Neural crest cell (in vitro differentiated cells): Measurements from ENCODE around the gene PIGH. TPM values are rescaled to one million over a fixed set of nuclear protein-coding genes. Genes with fewer than 3 reads are reported as not detected.

Experiments
- DNase-seq: peaks from one replicate; pipeline ENCODE4 v3.0.0; 2021; ENCODE audit warnings: low read depth, mixed read lengths, low spot score
- H3K27ac Mint-ChIP-seq: one replicate; pipeline ENCODE4 v1.8.0; 2021; ENCODE audit warnings: mild to moderate bottlenecking, mixed read lengths; ENCODE audit not compliant: unreplicated experiment
- H3K27me3 Mint-ChIP-seq: 2 replicates; pipeline ENCODE4 v1.8.0; 2021; ENCODE audit warnings: low read depth, mild to moderate bottlenecking, mixed read lengths
- H3K36me3 Mint-ChIP-seq: 2 replicates; pipeline ENCODE4 v1.8.0; 2021; ENCODE audit warnings: low read depth, mild to moderate bottlenecking, mixed read lengths
- H3K4me1 Mint-ChIP-seq: 2 replicates; pipeline ENCODE4 v1.8.0; 2021; ENCODE audit warnings: mixed read lengths
- H3K4me3 Mint-ChIP-seq: one replicate; pipeline ENCODE4 v1.8.0; 2021; ENCODE audit warnings: mild to moderate bottlenecking, mixed read lengths
- H3K9me3 Mint-ChIP-seq: 2 replicates; pipeline ENCODE4 v1.8.0; 2021; ENCODE audit warnings: mixed read lengths
- total RNA-seq: library from RNA; stranded (reverse); gene quantifications from 2 replicates; pipeline ENCODE4 v1.2.1, GENCODE V29; 2021
- TF ChIP-seq, protein P1 (sequence below): fragments of 200-600 bp; sonication (generic); conservative IDR thresholded peaks from 2 replicates; pipeline ENCODE4 v1.5.0; 2021; ENCODE audit warnings: antibody characterized with exemption, mild to moderate bottlenecking

PIGH gene
- total RNA-seq, 1 donor from 2014 or later, result 19.9 TPM

DNA sequence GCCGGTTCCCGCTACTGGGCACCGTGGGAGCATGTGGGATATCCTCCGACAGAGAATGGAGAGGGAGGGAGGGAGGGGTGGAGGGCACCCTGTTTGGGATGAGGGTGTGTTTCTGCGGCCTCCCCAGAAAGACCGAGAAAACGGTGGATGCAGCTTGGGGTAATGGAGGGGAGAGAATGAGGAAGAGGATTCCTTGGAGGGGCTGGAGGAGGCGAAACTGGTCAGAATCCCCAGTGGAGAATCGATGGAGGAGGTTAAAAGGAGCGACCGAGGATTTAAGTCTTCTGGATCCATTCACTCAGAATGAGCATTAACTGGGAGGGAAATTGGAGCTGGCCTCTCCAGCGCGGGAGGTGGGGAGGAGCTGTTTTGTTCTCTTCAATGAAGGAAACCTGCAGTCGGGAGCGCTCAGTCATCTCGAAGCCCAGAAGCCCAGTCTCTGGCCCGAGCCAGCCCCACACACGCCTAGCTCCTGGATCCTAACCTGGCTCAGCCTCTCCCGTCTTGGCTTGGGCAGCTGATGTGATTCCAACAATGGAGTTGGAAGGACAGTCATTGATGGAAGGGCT, 20.2 kb upstream of the PIGH start:
- peak overlapping the region; percentile 54 for H3K27ac Mint-ChIP-seq
- peaks cover 7% of the 10 kb centered on the region for H3K27me3 Mint-ChIP-seq
- TF ChIP-seq, protein P1, sequence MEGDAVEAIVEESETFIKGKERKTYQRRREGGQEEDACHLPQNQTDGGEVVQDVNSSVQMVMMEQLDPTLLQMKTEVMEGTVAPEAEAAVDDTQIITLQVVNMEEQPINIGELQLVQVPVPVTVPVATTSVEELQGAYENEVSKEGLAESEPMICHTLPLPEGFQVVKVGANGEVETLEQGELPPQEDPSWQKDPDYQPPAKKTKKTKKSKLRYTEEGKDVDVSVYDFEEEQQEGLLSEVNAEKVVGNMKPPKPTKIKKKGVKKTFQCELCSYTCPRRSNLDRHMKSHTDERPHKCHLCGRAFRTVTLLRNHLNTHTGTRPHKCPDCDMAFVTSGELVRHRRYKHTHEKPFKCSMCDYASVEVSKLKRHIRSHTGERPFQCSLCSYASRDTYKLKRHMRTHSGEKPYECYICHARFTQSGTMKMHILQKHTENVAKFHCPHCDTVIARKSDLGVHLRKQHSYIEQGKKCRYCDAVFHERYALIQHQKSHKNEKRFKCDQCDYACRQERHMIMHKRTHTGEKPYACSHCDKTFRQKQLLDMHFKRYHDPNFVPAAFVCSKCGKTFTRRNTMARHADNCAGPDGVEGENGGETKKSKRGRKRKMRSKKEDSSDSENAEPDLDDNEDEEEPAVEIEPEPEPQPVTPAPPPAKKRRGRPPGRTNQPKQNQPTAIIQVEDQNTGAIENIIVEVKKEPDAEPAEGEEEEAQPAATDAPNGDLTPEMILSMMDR, result no peak
- peaks cover 39% of the 10 kb centered on the region for H3K4me1 Mint-ChIP-seq
- peaks cover 2% of the 10 kb centered on the region for H3K9me3 Mint-ChIP-seq
- DNase-seq, result peak; percentile 10
- H3K4me3 Mint-ChIP-seq, result peak overlapping the region; percentile 94
- H3K36me3 Mint-ChIP-seq, result peaks cover 8% of the 10 kb centered on the region

DNA sequence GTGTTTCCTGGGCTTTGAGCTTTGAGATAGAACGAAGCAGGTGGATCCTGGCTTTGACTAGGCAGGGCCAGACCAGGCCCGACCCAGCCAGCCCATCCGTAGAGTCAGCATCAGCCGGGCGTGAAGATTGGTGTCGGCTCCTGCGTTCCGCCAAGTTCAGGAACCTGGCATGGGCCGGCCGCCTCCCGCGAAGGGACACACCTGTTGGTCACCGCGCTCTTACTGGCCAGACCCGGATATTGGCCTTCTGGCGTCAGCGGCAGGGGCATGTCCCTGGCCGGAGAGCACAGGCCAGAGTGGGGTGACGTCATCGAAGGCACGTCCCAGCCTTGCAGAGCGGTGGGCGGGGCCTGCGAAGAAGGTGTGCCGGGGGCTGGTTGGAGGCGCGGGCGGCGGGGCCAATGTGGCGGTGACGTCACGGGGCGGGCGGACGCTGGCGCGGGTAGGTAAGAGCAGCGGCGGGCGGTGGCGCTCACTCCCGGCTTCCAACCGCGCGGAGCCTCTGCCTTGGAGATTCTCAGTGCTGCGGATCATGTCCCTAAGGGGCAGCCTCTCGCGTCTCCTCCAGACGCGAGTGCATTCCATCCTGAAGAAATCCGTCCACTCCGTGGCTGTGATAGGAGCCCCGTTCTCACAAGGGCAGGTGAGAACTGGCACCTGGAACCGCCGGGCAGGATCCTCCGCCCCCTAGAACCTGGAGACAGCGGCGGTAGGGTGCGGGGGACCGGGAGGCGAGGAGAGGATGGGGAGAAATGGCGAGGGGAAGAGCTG, 19.6 kb upstream of the PIGH start, which contains the start of gene ARG2:
Gene ARG2 (plus strand): TSS at position 475 of the 771 bp plus-strand sequence. CDS start 58 bp downstream, at position 533.
- peaks cover 5% of the 10 kb centered on the region for H3K36me3 Mint-ChIP-seq
- H3K4me3 Mint-ChIP-seq, result peak within 1 kb of the TSS; percentile 94
- H3K9me3 Mint-ChIP-seq, result peaks cover 2% of the 10 kb centered on the region
- DNase-seq, result peak; percentile 93
- H3K27ac Mint-ChIP-seq, result peak within 1 kb of the TSS; percentile 86
- H3K4me1 Mint-ChIP-seq, result peaks cover 39% of the 10 kb centered on the region
- TF ChIP-seq, protein P1, result peak; percentile 27
- peaks cover 9% of the 10 kb centered on the region for H3K27me3 Mint-ChIP-seq

DNA sequence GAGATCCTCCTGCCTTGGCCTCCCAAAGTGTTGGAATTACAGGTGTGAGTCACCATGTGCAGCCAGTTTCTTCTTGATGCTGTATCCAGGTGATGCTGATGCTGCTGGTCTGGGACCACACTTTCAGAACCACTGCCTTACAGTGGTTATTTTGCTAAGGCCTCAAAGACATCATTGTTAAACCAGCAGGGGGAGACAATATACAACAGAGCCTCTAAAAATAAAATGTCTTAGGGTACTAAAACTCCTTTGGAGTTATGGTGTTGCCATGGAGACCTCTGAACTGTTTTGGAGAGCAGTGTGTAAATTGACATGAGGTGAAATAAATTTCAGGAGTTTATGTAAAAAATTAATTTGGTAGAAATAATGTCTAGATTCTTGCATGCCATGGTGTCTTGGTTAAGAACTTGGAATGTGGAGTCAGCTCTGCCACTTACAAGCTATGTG, 18.6 kb upstream of the PIGH start:
- peaks cover 39% of the 10 kb centered on the region for H3K4me1 Mint-ChIP-seq
- peak overlapping the region; percentile 94 for H3K4me3 Mint-ChIP-seq
- no peak for DNase-seq
- no peak overlapping the region for H3K27ac Mint-ChIP-seq
- no peaks in the 10 kb centered on the region for H3K9me3 Mint-ChIP-seq
- TF ChIP-seq, protein P1, result peak; percentile 77
- H3K36me3 Mint-ChIP-seq, result no peaks in the 10 kb centered on the region
- H3K27me3 Mint-ChIP-seq, result peaks cover 9% of the 10 kb centered on the region

DNA sequence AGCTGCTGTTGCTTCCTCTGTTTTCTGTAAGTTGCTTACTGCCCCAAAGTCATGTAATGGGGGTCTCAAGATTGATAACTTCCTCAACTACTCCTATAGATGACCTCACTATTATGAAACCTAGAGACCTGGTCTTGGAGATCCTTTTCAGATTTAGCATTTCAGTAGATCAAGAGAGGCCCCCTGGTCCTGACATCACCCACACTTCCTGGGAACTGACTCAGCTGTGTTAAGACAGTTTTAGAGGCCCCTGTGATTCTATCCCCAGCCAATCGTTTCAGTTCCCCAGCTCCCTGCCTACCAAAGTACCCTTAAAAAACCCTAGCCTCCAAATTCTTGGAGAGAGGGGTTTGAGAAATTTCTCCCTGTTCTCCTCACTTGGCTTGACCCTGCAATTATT, 10.4 kb upstream of the PIGH start:
- Mint-ChIP-seq H3K36me3 (no peaks in the 10 kb centered on the region), H3K9me3 (no peaks in the 10 kb centered on the region), H3K27me3 (peaks cover 7% of the 10 kb centered on the region), H3K27ac (no peak overlapping the region), H3K4me1 (no peaks in the 10 kb centered on the region), H3K4me3 (no peak overlapping the region)
- no peak for DNase-seq
- TF ChIP-seq, protein P1, result no peak

DNA sequence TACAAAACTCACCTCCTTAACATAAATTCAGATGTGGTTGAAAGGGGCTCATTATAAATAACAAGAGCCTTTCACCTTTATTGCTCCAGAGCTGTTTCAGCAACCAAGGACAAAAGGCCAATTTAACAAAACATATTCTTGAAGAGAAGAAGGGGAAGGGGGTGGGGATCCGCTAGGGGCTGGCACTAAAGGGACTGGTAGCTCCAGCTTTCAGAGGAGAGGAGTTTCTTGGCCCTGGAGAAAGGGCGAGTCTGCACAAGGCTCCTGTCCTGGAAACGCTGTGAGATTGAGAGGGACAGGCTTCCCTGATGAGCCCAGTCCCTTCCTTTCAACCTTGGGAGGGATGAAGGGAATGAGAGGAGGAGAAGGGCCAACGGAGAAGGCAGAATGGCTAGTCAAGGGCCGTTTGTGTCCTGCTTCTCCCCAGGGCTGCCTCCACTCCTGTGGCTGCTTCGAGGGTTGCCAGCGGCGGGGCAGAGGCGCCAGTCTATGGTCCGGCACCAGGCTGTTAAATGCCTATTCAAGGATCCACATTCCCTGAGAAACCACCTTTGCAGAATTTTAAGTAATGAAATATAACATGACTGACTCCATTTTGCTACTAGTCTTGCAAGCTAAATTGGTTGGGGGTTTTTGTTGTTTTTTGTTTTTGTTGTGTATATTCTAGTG, 9.7 kb upstream of the PIGH start:
- Mint-ChIP-seq H3K4me3 (no peak overlapping the region), H3K27me3 (peaks cover 4% of the 10 kb centered on the region), H3K9me3 (no peaks in the 10 kb centered on the region), H3K4me1 (no peaks in the 10 kb centered on the region), H3K27ac (no peak overlapping the region), H3K36me3 (no peaks in the 10 kb centered on the region)
- TF ChIP-seq, protein P1, result no peak
- no peak for DNase-seq
